Thoracic aorta endothelial cell (primary cell): ENCODE data around the gene HADHA. TPM values are rescaled to one million over a fixed set of nuclear protein-coding genes. Genes with fewer than 3 reads are reported as not detected.

Source experiments
- total RNA-seq: library from RNA; depleted of rRNA; stranded (reverse); fragments of >200 nt; gene quantifications from 2 replicates; pipeline ENCODE4 v1.2.3, GENCODE V29; 2012

The HADHA gene
- total RNA-seq: 182 and 188 TPM in 2 replicates

GRCh38 chr2:26244309-26245230 lies at the start of gene HADHA, which contains the start of gene HADHB:
TSS of gene HADHA (minus strand) at chr2:26244632. CDS start at chr2:26244596, 36 bp downstream.
TSS of gene HADHB (plus strand) at chr2:26244939. CDS start at chr2:26254255, 9,316 bp downstream.

GRCh38 chr2:26172871-26173775 lies 71.3 kb downstream of the HADHA start, which contains the start of gene GAREM2:
TSS of gene GAREM2 (plus strand) at chr2:26173088. CDS start at chr2:26173221, 133 bp downstream.

Other genes starting within 250 kb of the HADHA start
- gene RAB10, start 210.5 kb downstream of the HADHA start, total RNA-seq: 150 and 178 TPM in 2 replicates
- gene GAREM2, start 71.5 kb downstream of the HADHA start, total RNA-seq: 1.1 TPM in 2 replicates
- gene HADHB, start 307 bp upstream of the HADHA start, total RNA-seq: 110 and 112 TPM in 2 replicates
- 30.3 and 33.1 TPM in 2 replicates for gene SELENOI, start 101.5 kb upstream of the HADHA start, total RNA-seq
- 0.14 and 1.1 TPM in 2 replicates for gene ADGRF3, start 102.2 kb upstream of the HADHA start, total RNA-seq
- not detected in 2 replicates for gene DRC1, start 157.3 kb upstream of the HADHA start, total RNA-seq
- under 0.01 and 0.14 TPM in 2 replicates for gene OTOF, start 233.5 kb upstream of the HADHA start, total RNA-seq